Endothelial cell of umbilical vein (primary cell): ENCODE measurements around the gene ARHGEF11.

ENCODE experiments used
- CTCF ChIP-seq, 2 donors: IDR thresholded peaks; 1 replicate in 1 of 2; 2 replicates in 1 of 2; pipeline ENCODE4 v1.5.1; 2011; ENCODE audit warnings: low read length in 2 of 2, mild to moderate bottlenecking in 2 of 2, moderate library complexity in 2 of 2, control low read depth in 1 of 2, inconsistent platforms in 1 of 2, low read depth in 1 of 2; ENCODE audit not compliant: insufficient read depth in 1 of 2; ENCODE audit errors: extremely low read depth in 1 of 2
- EZH2 ChIP-seq: IDR thresholded peaks from 2 replicates; pipeline ENCODE4 v1.6.1; 2012; ENCODE audit warnings: borderline replicate concordance, low read depth, mild to moderate bottlenecking, moderate library complexity, low read length, inconsistent platforms; ENCODE audit not compliant: severe bottlenecking
- GATA2 ChIP-seq: IDR thresholded peaks from 2 replicates; pipeline ENCODE4 v1.7.0; 2011; ENCODE audit warnings: low read depth, mild to moderate bottlenecking, moderate library complexity, mixed read lengths, low read length; ENCODE audit not compliant: insufficient read length, insufficient read depth
- JUN ChIP-seq: IDR thresholded peaks from 2 replicates; pipeline ENCODE4 v1.6.1; 2011; ENCODE audit warnings: borderline replicate concordance, low read depth; ENCODE audit not compliant: insufficient read length, insufficient read depth
- MAX ChIP-seq: IDR thresholded peaks from 2 replicates; pipeline ENCODE4 v1.6.1; 2011; ENCODE audit not compliant: insufficient read depth, insufficient read length
- MYC ChIP-seq: IDR thresholded peaks from one replicate; pipeline ENCODE4 v1.6.1; 2011; ENCODE audit warnings: mild to moderate bottlenecking, low read depth, low read length
- POLR2A ChIP-seq: IDR thresholded peaks from 2 replicates; pipeline ENCODE4 v1.6.1; 2012; ENCODE audit warnings: low read depth, mild to moderate bottlenecking, control low read depth, low read length
- POLR2AphosphoS5 ChIP-seq: IDR thresholded peaks from 2 replicates; pipeline ENCODE4 v1.6.1; 2012; ENCODE audit warnings: low read depth, mild to moderate bottlenecking, control low read depth, low read length, moderate library complexity; ENCODE audit not compliant: insufficient read depth

GRCh38 chr1:156897078-156897825 is 148.3 kb downstream of the ARHGEF11 start:
- TF ChIP-seq CTCF (IDR thresholded peaks at IDR 0.05; ENCODE audit: extremely low read depth in 1 of 2, insufficient read depth in 1 of 2, low read depth in 1 of 2, low read length in 2 of 2) (no peak), POLR2A (peak; percentile 53), MAX (no peak), MYC (no peak), EZH2 (no peak), POLR2AphosphoS5 (peak; percentile 3), GATA2 (no peak), JUN (peak; percentile 16)
